SK-N-MC (cell line): ENCODE data around the gene SARDH.

ENCODE experiments used
- EZH2 ChIP-seq: fragments of 200-600 bp; sonication (generic); IDR thresholded peaks from one replicate; pipeline ENCODE4 v1.6.1; 2017; ENCODE audit warnings: antibody characterized with exemption
- POLR2AphosphoS5 ChIP-seq: IDR thresholded peaks from 2 replicates; pipeline ENCODE4 v1.6.1; 2012; ENCODE audit warnings: mild to moderate bottlenecking, low read depth, low read length, borderline replicate concordance

DNA sequence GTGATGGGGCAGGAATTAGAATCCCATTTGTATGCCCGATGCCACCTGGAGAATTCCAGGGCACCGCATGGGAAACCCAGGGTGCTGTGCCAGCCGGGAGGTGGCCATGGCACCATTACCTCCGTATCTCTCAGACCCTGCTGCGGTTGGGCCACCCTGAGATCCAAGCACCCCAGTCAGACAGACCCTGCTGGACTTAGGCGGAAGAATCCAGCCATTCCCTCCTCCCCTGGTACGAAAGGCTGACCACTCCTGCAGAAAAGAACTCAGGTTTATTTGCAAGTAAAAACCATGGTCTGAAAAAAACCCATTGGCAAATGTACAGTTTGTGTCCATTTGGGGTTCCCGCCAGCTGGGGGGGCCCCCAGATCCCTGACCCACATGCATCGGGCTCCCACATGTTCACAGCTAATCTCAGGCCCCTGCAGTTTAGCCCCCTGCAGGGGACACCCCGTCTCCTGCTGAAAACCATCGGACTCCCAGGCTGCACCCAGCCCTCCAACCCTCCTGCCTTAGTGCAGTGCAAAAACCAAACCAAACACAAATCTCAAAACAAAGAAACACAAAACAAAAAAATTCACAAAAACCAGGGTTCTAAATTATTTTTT is 23.6 kb upstream of the SARDH start:
- TF ChIP-seq EZH2, result no peak
- no peak for TF ChIP-seq POLR2AphosphoS5
